IgD-negative memory B cell (primary cell): ENCODE results near the gene SLC9A7. TPM values are rescaled to one million over a fixed set of nuclear protein-coding genes. Genes with fewer than 3 reads are reported as not detected.

Experiments used
- H3K27ac Mint-ChIP-seq, 3 donors: one replicate each; pipeline ENCODE4 v1.8.0; 2020 to 2022; ENCODE audit warnings: mild to moderate bottlenecking in 3 of 3, mixed read lengths in 3 of 3, moderate library complexity in 1 of 3
- H3K27me3 Mint-ChIP-seq: one replicate; pipeline ENCODE4 v1.8.0; 2021; ENCODE audit warnings: mixed read lengths
- H3K36me3 Mint-ChIP-seq: one replicate; pipeline ENCODE4 v1.8.0; 2020; ENCODE audit warnings: mild to moderate bottlenecking, mixed read lengths
- H3K4me1 Mint-ChIP-seq, 3 donors: one replicate each; pipeline ENCODE4 v1.8.0; 2020 to 2022; ENCODE audit warnings: mixed read lengths in 3 of 3, mild to moderate bottlenecking in 1 of 3
- H3K4me3 Mint-ChIP-seq, 4 donors: one replicate each; pipeline ENCODE4 v1.8.0; 2020 to 2022; ENCODE audit warnings: mild to moderate bottlenecking in 4 of 4, mixed read lengths in 4 of 4, moderate library complexity in 3 of 4
- H3K9me3 Mint-ChIP-seq, 3 donors: one replicate each; pipeline ENCODE4 v1.8.0; 2020 to 2021; ENCODE audit warnings: mixed read lengths in 3 of 3, mild to moderate bottlenecking in 1 of 3
- polyA plus RNA-seq: library from polyadenylated mRNA; unstranded; fragments of 300-500 nt; fragmentation: Illumina TruSeq; gene quantifications from one replicate; pipeline ENCODE4 v1.2.3, GENCODE V29; 2021

The SLC9A7 gene
- polyA plus RNA-seq, 1 donor from 2014 or later: 18.7 TPM

DNA sequence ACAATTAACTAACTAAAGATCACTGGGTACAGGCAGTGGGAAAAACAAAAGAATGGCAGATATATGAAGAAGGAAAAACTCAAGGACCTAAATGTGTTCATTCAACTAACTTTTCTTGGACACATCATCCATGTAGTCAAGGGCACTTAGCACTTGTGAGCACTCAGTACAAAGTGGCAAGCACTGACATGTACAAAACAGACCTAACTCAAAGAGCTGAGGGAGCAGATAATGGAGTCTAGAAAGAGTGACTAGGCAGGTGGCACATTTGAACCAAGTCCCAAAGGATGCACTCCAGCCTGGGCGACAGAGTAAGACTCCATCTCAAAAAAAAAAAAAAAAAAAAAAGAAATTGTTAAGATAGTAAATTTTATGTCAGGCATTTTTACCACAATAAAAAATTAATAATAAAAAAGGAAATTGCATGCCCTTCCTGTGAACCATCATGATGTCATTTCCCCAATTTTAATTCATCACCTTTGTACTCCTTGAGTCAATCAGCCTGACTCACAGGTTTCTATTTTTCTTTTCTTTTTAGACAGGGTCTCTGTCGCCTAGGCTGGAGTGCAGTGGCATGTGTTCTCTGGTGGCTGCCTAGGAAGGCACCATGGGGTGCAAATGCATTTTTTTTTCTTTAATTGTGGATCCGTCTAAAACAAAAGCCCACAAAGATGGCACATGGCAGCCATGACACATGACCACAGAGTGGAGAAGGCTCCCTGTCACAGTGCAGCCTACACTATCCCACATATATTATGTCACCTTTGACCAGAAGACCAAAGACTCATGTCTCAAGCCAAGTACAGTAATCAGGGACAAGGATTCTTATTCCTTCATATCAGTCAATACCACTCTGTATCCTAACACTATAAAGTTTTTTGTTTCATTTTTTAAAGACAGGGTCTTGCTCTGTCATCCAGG lies 93.4 kb downstream of the SLC9A7 start:
- no peaks in the 10 kb centered on the region for H3K9me3 Mint-ChIP-seq
- peaks cover 5% of the 10 kb centered on the region for H3K36me3 Mint-ChIP-seq
- H3K4me3 Mint-ChIP-seq: no peak overlapping the region
- peak overlapping the region in 2 of 3 donors; percentile 16 to 21 for H3K27ac Mint-ChIP-seq
- H3K4me1 Mint-ChIP-seq: no peaks in the 10 kb centered on the region
- peaks cover 3% of the 10 kb centered on the region for H3K27me3 Mint-ChIP-seq

- Mint-ChIP-seq H3K4me1 (no peaks in the 10 kb centered on the region), H3K36me3 (peaks cover 1% of the 10 kb centered on the region), H3K4me3 (no peak overlapping the region), H3K27ac (no peak overlapping the region), H3K9me3 (no peaks in the 10 kb centered on the region), H3K27me3 (peaks cover 1% of the 10 kb centered on the region)
Observed at GRCh38 chrX:46662188-46662958, 96.5 kb downstream of the SLC9A7 start.

DNA sequence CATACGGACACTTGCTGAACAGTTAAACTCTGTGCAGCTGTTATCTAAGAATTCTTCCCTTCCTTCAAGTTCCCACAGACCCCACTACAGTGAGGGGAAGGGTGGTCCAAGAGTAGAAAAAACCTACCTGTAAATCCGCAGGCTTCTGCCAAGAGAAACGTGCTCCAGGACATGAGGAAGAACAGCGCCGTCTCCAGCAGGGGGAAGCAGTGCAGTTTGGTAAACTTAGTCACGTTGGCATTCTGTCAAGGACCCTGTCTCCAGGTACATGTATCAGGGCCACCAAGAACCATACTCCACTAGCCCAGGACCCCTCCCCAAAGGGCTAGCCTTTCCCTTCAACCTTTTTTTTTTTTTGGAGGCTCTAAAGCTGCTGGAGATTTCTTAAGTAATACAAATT lies 105.4 kb downstream of the SLC9A7 start:
- Mint-ChIP-seq H3K4me1 (peaks cover 0 to 7% (median 3%) of the 10 kb centered on the region in 3 donors), H3K27ac (no peak overlapping the region), H3K4me3 (no peak overlapping the region), H3K36me3 (peaks cover 2% of the 10 kb centered on the region), H3K9me3 (peaks cover 0 to 2% (median 0%) of the 10 kb centered on the region in 3 donors), H3K27me3 (no peaks in the 10 kb centered on the region)

DNA sequence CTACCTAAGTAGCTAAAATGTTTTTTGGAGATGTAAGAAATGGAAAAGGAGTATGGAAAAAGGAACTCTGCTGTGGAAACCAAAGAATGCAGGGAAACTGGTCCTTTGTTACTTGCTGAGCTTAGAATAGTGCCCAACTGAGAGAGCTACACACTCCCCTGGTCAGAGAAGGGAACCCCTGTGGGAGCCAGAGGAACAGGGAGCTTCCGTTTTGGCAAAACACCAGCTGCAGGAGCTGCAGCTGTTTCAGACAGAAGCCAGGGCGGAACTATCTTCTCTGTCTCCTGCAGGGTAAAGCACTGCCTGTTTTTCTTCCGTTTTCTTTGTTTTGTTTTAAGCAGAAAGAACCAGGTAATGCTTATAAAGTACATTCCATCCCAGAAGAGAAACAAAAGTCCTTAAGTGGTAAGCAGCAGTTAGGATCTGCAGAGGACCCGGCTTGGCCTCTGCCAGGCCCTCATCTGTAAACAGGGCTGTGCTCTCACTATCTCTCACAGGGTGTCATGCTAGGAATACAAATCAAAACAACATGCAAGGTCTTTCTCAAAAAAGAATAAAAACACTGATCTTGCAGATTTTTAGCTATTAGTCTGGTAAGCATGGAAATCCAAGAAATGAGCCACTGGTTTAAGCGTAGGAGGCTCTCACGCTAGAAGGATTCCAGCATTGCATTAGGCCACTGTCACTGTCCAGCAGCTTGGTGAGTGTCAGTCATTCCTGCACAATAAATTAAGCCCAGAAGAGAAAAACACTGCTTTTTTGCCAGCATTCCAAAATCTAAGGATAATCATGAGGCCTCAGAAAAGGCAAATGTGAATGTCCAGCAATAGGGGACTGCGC lies 109.3 kb downstream of the SLC9A7 start:
- peak overlapping the region in 1 of 3 donors; percentile 51 for H3K27ac Mint-ChIP-seq
- H3K27me3 Mint-ChIP-seq: peaks cover 4% of the 10 kb centered on the region
- peaks cover 0 to 2% (median 0%) of the 10 kb centered on the region in 3 donors for H3K9me3 Mint-ChIP-seq
- H3K4me3 Mint-ChIP-seq: no peak overlapping the region
- H3K36me3 Mint-ChIP-seq: peaks cover 3% of the 10 kb centered on the region
- peaks cover 5 to 16% (median 7%) of the 10 kb centered on the region in 3 donors for H3K4me1 Mint-ChIP-seq

DNA sequence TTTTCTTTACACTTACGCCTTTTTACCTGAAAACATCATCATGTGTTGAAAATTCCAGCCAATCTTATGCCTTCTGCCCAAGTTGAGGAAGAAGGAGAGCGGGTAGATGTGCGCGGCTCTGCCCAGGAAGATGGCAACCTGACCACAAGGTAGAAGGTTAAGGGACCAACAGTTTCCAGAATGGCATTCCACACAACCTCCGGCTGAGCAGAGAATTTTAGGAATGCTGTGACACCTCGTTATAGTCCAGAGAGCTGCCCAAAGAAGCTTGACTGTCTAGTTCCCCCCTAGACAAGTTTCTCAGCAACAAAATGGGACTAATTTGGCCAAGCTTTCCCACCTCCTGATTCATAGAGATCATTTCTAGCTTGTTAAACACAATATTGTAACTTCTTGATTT lies 110.3 kb downstream of the SLC9A7 start:
- H3K27ac Mint-ChIP-seq: peak overlapping the region in 2 of 3 donors; percentile 51 to 54
- H3K36me3 Mint-ChIP-seq: peaks cover 3% of the 10 kb centered on the region
- no peak overlapping the region for H3K4me3 Mint-ChIP-seq
- peaks cover 4% of the 10 kb centered on the region for H3K27me3 Mint-ChIP-seq
- peaks cover 7 to 20% (median 13%) of the 10 kb centered on the region in 3 donors for H3K4me1 Mint-ChIP-seq
- peaks cover 0 to 2% (median 0%) of the 10 kb centered on the region in 3 donors for H3K9me3 Mint-ChIP-seq

DNA sequence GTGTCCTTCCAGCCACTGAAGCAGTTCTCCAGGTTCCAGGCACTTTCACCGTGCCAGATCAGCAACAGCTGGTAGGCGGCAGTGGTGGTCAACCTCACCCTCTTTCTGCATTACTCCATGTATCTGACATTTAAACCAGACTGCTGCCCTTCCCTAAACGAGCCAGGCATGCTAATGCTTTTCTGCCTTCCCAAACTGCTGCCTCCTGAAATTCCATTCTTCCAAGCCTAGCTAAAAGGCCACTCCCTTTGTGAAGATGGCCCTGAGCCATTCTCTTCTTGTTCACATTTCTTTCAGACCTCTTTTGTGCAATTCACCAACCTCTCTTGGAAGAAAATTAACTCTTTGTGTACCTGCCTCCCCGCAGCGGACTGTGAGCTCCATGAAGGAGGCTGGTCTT lies 111.7 kb downstream of the SLC9A7 start:
- H3K36me3 Mint-ChIP-seq: peaks cover 2% of the 10 kb centered on the region
- peak overlapping the region in 1 of 3 donors; percentile 95 for H3K27ac Mint-ChIP-seq
- peaks cover 0 to 2% (median 0%) of the 10 kb centered on the region in 3 donors for H3K9me3 Mint-ChIP-seq
- H3K4me1 Mint-ChIP-seq: peaks cover 3 to 22% (median 18%) of the 10 kb centered on the region in 3 donors
- H3K4me3 Mint-ChIP-seq: no peak overlapping the region
- peaks cover 4% of the 10 kb centered on the region for H3K27me3 Mint-ChIP-seq

DNA sequence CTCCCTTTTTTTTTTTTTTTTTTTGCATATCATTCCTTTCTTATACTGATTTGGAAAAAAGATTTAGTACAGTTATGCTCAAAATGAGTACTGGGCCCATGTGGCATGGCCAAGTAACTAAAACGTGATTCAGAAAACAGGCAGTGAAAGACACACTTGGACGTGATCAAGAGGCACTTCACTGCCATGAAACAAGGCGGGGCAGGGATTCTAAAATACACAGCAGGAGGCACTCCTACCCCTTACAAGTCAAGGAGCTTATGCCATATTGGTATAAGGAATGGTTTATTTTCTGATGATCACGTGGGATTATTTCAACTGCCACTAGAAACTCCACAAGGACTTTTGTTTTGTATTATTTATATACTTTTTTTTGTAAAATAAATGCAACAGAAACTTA lies 113.3 kb downstream of the SLC9A7 start:
- Mint-ChIP-seq H3K4me3 (no peak overlapping the region), H3K36me3 (peaks cover 2% of the 10 kb centered on the region), H3K27ac (peak overlapping the region in 1 of 3 donors; percentile 20), H3K27me3 (peaks cover 4% of the 10 kb centered on the region), H3K4me1 (peaks cover 3 to 24% (median 22%) of the 10 kb centered on the region in 3 donors), H3K9me3 (peaks cover 0 to 2% (median 0%) of the 10 kb centered on the region in 3 donors)

- Mint-ChIP-seq H3K27ac (no peak overlapping the region), H3K9me3 (no peaks in the 10 kb centered on the region), H3K4me3 (no peak overlapping the region), H3K4me1 (peaks cover 3 to 24% (median 19%) of the 10 kb centered on the region in 3 donors), H3K36me3 (peaks cover 2% of the 10 kb centered on the region), H3K27me3 (peaks cover 4% of the 10 kb centered on the region)
Observed at GRCh38 chrX:46643636-46644035, 115.3 kb downstream of the SLC9A7 start.

DNA sequence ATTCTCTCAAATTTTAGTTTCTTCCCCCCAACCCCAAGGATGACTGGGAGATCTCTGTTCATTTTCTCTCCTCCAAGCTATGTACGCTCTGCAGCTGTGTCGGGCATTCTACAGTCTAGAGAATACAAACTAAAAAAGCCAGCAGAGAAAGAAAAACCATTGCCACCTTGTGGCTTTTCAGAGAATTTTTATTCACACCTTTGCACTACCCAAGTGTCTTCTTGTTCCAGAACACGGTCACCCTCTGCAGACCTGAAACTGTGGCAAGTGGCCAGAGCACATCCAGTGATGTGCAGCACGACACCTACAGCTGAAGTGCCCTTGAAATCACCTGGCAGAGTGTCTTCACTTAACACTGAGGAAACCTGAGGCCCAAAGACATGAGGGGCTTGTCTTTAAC lies 116.8 kb downstream of the SLC9A7 start:
- H3K4me1 Mint-ChIP-seq: peaks cover 2 to 24% (median 19%) of the 10 kb centered on the region in 3 donors
- H3K27ac Mint-ChIP-seq: peak overlapping the region in 2 of 3 donors; percentile 28 to 78
- no peaks in the 10 kb centered on the region for H3K9me3 Mint-ChIP-seq
- no peak overlapping the region for H3K4me3 Mint-ChIP-seq
- H3K27me3 Mint-ChIP-seq: no peaks in the 10 kb centered on the region
- H3K36me3 Mint-ChIP-seq: peaks cover 2% of the 10 kb centered on the region

DNA sequence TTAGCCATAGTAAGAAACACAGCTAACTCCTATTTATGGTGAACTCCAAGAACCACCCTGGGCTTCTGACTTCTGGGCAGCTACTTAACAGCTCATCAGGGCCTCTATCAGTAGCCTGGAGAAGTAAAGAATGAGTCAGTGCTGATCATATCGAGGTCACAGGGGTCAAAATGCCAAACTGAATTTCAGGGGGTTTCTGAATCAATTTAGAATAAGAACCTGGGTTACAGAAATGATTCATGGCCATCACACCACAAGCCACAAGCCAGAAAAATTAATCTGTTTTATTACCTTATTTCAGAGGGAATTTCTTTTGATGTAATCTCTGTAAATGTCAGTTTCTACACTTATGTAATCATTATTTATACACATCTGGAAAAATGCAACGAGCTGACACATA lies 121.0 kb downstream of the SLC9A7 start:
- Mint-ChIP-seq H3K27ac (no peak overlapping the region), H3K36me3 (no peaks in the 10 kb centered on the region)

DNA sequence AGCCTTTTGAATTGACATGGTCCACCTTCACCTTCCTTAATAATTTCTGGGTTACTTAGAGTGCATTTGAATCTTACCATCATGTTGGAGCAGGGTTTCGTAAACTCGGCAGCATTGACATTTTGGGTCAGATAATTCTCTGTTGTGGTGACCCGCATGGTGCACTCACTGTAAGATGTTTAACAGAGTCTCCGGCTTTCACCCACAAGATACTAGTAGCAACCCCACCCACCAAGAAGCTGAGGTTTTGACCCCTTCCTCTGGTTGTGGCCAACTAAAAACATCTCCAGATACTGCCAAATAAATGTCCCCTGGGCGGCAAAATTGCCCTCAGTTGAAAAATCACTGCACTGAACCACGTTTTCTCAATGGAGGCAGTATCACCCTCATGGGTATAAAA lies 122.7 kb downstream of the SLC9A7 start:
- H3K27ac Mint-ChIP-seq: peak overlapping the region in 1 of 3 donors; percentile 16
- H3K4me3 Mint-ChIP-seq: no peak overlapping the region
- no peaks in the 10 kb centered on the region for H3K9me3 Mint-ChIP-seq
- no peaks in the 10 kb centered on the region for H3K4me1 Mint-ChIP-seq
- no peaks in the 10 kb centered on the region for H3K36me3 Mint-ChIP-seq
- no peaks in the 10 kb centered on the region for H3K27me3 Mint-ChIP-seq

More for the DNA sequence above, 121.0 kb downstream of the SLC9A7 start:
- no peaks in the 10 kb centered on the region for H3K9me3 Mint-ChIP-seq
- peaks cover 0 to 8% (median under 1%) of the 10 kb centered on the region in 3 donors for H3K4me1 Mint-ChIP-seq
- H3K27me3 Mint-ChIP-seq: no peaks in the 10 kb centered on the region
- H3K4me3 Mint-ChIP-seq: no peak overlapping the region

- peaks cover 2% of the 10 kb centered on the region for H3K36me3 Mint-ChIP-seq
- H3K27ac Mint-ChIP-seq: no peak overlapping the region
- no peaks in the 10 kb centered on the region for H3K27me3 Mint-ChIP-seq
- H3K4me3 Mint-ChIP-seq: no peak overlapping the region
- H3K9me3 Mint-ChIP-seq: no peaks in the 10 kb centered on the region
- peaks cover 0 to 3% (median 2%) of the 10 kb centered on the region in 3 donors for H3K4me1 Mint-ChIP-seq
Observed at GRCh38 chrX:46635186-46635585, 123.7 kb downstream of the SLC9A7 start.

DNA sequence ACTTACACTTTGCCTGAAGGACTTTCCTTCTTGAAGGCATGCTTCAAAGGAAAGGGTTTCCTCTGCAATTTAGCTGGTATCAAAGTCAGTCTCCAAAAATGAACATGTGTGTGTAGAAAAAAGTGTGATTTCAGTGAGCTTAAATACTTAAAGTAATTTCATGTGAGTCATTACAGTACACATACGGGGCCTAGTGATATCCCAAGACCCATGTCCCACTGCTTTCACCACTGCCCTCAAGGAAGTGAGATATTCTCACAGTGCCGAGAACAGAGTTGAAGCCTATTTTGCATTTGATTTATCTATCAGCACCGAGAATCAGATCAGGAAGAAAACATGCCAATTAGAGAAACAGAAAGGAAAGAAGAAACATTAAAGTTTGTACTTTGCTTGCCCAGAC lies 124.3 kb downstream of the SLC9A7 start:
- Mint-ChIP-seq H3K27ac (no peak overlapping the region), H3K9me3 (no peaks in the 10 kb centered on the region), H3K4me1 (peaks cover 0 to 7% (median 5%) of the 10 kb centered on the region in 3 donors), H3K27me3 (no peaks in the 10 kb centered on the region), H3K36me3 (peaks cover 2% of the 10 kb centered on the region), H3K4me3 (no peak overlapping the region)

- H3K36me3 Mint-ChIP-seq: peaks cover 5% of the 10 kb centered on the region
- H3K27me3 Mint-ChIP-seq: no peaks in the 10 kb centered on the region
- H3K27ac Mint-ChIP-seq: peak overlapping the region in 2 of 3 donors; percentile 49 to 95
- no peaks in the 10 kb centered on the region for H3K9me3 Mint-ChIP-seq
- peaks cover 21 to 35% (median 29%) of the 10 kb centered on the region in 3 donors for H3K4me1 Mint-ChIP-seq
- H3K4me3 Mint-ChIP-seq: no peak overlapping the region
Observed at GRCh38 chrX:46630141-46630540, 128.8 kb downstream of the SLC9A7 start.
